Transverse colon (tissue), 3 donors: ENCODE results near the gene ZFP1.

Experiments used
- POLR2A ChIP-seq: fragments of 450-650 bp; IDR thresholded peaks from one replicate; pipeline ENCODE4 v1.6.1; 2016; ENCODE audit warnings: antibody characterized with exemption, mild to moderate bottlenecking, moderate library complexity
- POLR2AphosphoS5 ChIP-seq, 3 donors: sonication (generic); formaldehyde crosslinking; IDR thresholded peaks; one replicate each; pipeline ENCODE4 v1.6.1; 2016; ENCODE audit warnings: antibody characterized with exemption in 3 of 3

DNA sequence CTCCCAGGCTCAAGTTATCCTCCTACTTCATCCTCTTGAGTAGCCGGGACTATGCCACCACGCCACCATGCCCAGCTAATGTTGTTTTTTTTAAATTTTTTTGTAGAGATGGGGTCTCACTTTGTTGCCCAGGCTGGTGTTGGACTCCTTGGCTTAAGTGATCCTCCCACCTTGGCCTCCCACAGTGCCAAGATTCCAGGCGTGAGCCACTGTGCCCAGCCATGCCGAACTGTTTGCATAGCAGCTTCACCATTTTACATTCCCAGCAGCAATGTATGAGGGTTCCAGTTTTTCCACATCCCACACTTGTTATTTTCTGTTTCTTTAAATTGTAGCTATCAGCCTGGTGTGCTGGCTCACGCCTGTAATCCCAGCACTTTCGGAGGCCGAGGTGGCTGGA is 68.3 kb downstream of the ZFP1 start:
- TF ChIP-seq POLR2AphosphoS5 (IDR thresholded peaks at IDR 0.05) (no peak), POLR2A (no peak)
